OCI-LY7 (cell line): ENCODE results near the gene ZNF148. TPM values are rescaled to one million over a fixed set of nuclear protein-coding genes. Genes with fewer than 3 reads are reported as not detected.
A peak's percentile ranks its signal among the peaks of the same experiment; 100 is the strongest.

Experiments
- BruUV-seq: library from RNA; stranded (reverse); fragments of 400-500 nt; replicated peaks from 2 replicates; lab custom pipeline; 2021; lab: Mats Ljungman, UMichigan
- CTCF ChIA-PET: fragments of 300-600 bp; sonication (Branson Sonifier 250); formaldehyde crosslinking; loops from one replicate; lab custom pipeline; 2022; ENCODE audit warnings: antibody characterized with exemption; ENCODE audit not compliant: unreplicated experiment; lab: Charles Lee
- POLR2A ChIA-PET: fragments of 300-600 bp; sonication (Branson Sonifier 250); formaldehyde crosslinking; loops from one replicate; lab custom pipeline; 2022; ENCODE audit warnings: antibody characterized with exemption; lab: Charles Lee
- DNase-seq: peaks from one replicate; pipeline ENCODE4 v3.0.0-alpha.2; 2015; ENCODE audit warnings: low spot score
- H2AFZ ChIP-seq: fragments of 200-600 bp; sonication (generic), shearing (Covaris generic); 2 replicates; pipeline ENCODE4 v1.6.1; 2014; ENCODE audit warnings: mild to moderate bottlenecking, antibody characterized with exemption, low read length, moderate library complexity
- H3K27ac ChIP-seq: fragments of 200-600 bp; sonication (generic); 2 replicates; pipeline ENCODE4 v1.5.1; 2014; ENCODE audit warnings: mixed run types, low read depth, mild to moderate bottlenecking, moderate library complexity, low read length, inconsistent platforms; ENCODE audit not compliant: poor library complexity, severe bottlenecking
- H3K36me3 ChIP-seq: fragments of 200-600 bp; sonication (generic); 2 replicates; pipeline ENCODE4 v1.6.1; 2014; ENCODE audit warnings: mild to moderate bottlenecking, antibody characterized with exemption, low read length, moderate library complexity, mixed read lengths; ENCODE audit not compliant: insufficient read depth
- H3K4me1 ChIP-seq: fragments of 200-600 bp; sonication (generic); 2 replicates; pipeline ENCODE4 v1.5.1; 2014; ENCODE audit warnings: mild to moderate bottlenecking, low read length; ENCODE audit not compliant: insufficient read depth, poor library complexity, severe bottlenecking
- H3K4me2 ChIP-seq: fragments of 200-600 bp; sonication (generic); 2 replicates; pipeline ENCODE4 v1.6.1; 2014; ENCODE audit warnings: mild to moderate bottlenecking, low read length
- H3K4me3 ChIP-seq: fragments of 200-600 bp; sonication (generic); 2 replicates; pipeline ENCODE4 v1.5.1; 2014; ENCODE audit warnings: mild to moderate bottlenecking, low read depth, low read length; ENCODE audit not compliant: poor library complexity, severe bottlenecking
- H3K79me2 ChIP-seq: fragments of 200-600 bp; sonication (generic); 2 replicates; pipeline ENCODE4 v1.6.1; 2016; ENCODE audit warnings: low read depth, mild to moderate bottlenecking, low read length, moderate library complexity, mixed read lengths; ENCODE audit not compliant: insufficient read depth
- H3K9me2 ChIP-seq: fragments of 200-600 bp; sonication (generic); 2 replicates; pipeline ENCODE4 v1.6.1; 2016; ENCODE audit warnings: mild to moderate bottlenecking, low read length, mixed read lengths; ENCODE audit not compliant: insufficient read depth
- H3K9me3 ChIP-seq: fragments of 200-600 bp; sonication (generic); 2 replicates; pipeline ENCODE4 v1.6.1; 2014; ENCODE audit warnings: mild to moderate bottlenecking, mixed run types, low read length, mixed read lengths
- H4K20me1 ChIP-seq: fragments of 200-600 bp; sonication (generic); 2 replicates; pipeline ENCODE4 v1.6.1; 2014; ENCODE audit warnings: mild to moderate bottlenecking, antibody characterized with exemption, low read length, moderate library complexity, mixed read lengths; ENCODE audit not compliant: insufficient read depth
- EZH2phosphoT487 ChIP-seq: fragments of 200-600 bp; sonication (generic); IDR thresholded peaks from 2 replicates; pipeline ENCODE4 v1.6.1; 2018; ENCODE audit warnings: low read depth, borderline replicate concordance, mild to moderate bottlenecking, mixed run types, antibody characterized with exemption, low read length, moderate library complexity, mixed read lengths
- intact Hi-C: fragments of 100-400 bp; cut with micrococcal nuclease; formaldehyde crosslinking; loops from one replicate; pipeline ENCODE4 v1.10.0; 2022; ENCODE audit not compliant: unreplicated experiment
- total RNA-seq, 2 experiments: library from RNA; depleted of rRNA in 1 of 2; stranded (reverse); fragments of >200 nt in 1 of 2; shearing (Covaris generic) in 1 of 2; gene quantifications; 2 replicates each; pipeline ENCODE4 v1.2.3, GENCODE V29; 2014 to 2022
- TF ChIP-seq, protein P1 (sequence below): fragments of 200-600 bp; sonication (generic); conservative IDR thresholded peaks from 2 replicates; pipeline ENCODE4 v1.5.1; 2014; ENCODE audit warnings: mild to moderate bottlenecking, antibody characterized with exemption, low read length, moderate library complexity, mixed read lengths

ZNF148 gene
- total RNA-seq, 2 experiments from 2014 or later: 19.8 to 35.4 TPM

DNA sequence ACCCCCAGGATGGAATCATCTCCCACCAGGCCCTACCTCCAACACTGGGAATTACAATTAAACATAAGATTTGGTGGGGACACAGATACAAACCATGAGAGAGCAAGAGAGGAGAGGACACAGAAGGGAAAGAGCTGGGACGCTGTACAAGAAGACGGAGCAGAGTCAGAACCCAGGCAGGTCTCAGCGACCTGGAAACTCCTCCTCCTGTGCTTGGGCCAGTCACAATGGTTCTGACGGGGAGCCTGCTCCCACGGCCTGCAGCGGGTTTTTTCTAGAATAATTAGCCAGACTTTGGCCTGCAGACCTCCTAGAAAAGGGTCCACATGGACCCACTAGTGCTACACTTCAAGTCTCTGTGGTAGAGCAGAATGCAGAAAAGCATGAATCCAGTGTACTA lies 168.2 kb downstream of the ZNF148 start:
- Histone ChIP-seq H3K9me3 (no peaks in the 10 kb centered on the region), H3K27ac (no peak overlapping the region), H3K4me3 (no peak overlapping the region), H3K79me2 (no peaks in the 10 kb centered on the region), H3K9me2 (no peaks in the 10 kb centered on the region), H3K36me3 (no peaks in the 10 kb centered on the region), H3K4me2 (no peak overlapping the region), H2AFZ (no peak overlapping the region), H3K4me1 (no peaks in the 10 kb centered on the region), H4K20me1 (no peaks in the 10 kb centered on the region)
- intact Hi-C loops: no loop called here
- no peak for DNase-seq
- CTCF ChIA-PET: no interaction called here
- BruUV-seq: no TSS peak
- POLR2A ChIA-PET: no interaction called here
- TF ChIP-seq, protein P1, sequence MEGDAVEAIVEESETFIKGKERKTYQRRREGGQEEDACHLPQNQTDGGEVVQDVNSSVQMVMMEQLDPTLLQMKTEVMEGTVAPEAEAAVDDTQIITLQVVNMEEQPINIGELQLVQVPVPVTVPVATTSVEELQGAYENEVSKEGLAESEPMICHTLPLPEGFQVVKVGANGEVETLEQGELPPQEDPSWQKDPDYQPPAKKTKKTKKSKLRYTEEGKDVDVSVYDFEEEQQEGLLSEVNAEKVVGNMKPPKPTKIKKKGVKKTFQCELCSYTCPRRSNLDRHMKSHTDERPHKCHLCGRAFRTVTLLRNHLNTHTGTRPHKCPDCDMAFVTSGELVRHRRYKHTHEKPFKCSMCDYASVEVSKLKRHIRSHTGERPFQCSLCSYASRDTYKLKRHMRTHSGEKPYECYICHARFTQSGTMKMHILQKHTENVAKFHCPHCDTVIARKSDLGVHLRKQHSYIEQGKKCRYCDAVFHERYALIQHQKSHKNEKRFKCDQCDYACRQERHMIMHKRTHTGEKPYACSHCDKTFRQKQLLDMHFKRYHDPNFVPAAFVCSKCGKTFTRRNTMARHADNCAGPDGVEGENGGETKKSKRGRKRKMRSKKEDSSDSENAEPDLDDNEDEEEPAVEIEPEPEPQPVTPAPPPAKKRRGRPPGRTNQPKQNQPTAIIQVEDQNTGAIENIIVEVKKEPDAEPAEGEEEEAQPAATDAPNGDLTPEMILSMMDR: no peak
- no peak for TF ChIP-seq EZH2phosphoT487

DNA sequence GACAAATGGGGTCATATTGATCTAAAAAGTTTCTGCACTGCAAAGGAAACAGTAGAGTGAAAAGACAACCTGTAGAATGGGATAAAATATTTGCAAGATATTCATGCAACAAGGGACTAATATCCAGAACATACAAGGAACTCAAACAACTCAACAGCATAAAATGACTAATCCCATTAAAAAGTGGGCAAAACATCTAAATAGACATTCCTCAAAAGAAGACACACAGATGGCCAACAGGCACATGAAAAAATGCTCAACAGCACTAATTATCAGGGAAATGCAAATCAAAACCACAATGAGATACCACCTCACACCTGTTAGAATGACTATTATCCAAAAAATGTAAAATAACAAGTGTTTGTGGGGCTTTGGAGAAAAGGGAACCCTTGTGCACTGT lies 171.4 kb downstream of the ZNF148 start:
- Histone ChIP-seq H3K4me1 (no peaks in the 10 kb centered on the region), H3K4me3 (no peak overlapping the region), H2AFZ (no peak overlapping the region), H3K79me2 (no peaks in the 10 kb centered on the region), H3K4me2 (no peak overlapping the region), H3K9me3 (no peaks in the 10 kb centered on the region), H3K36me3 (no peaks in the 10 kb centered on the region), H4K20me1 (no peaks in the 10 kb centered on the region), H3K9me2 (no peaks in the 10 kb centered on the region), H3K27ac (no peak overlapping the region)
- ChIA-PET CTCF (no interaction called here), POLR2A (interaction anchor here (0.6 to 0.7 kb wide), 2 partner anchors 99 to 156 kb away, joined by 3 read pairs; no protein-coding TSS in a partner anchor)
- BruUV-seq: no TSS peak
- intact Hi-C loops: no loop called here
- DNase-seq: no peak
- TF ChIP-seq EZH2phosphoT487: no peak
- TF ChIP-seq, protein P1: no peak

DNA sequence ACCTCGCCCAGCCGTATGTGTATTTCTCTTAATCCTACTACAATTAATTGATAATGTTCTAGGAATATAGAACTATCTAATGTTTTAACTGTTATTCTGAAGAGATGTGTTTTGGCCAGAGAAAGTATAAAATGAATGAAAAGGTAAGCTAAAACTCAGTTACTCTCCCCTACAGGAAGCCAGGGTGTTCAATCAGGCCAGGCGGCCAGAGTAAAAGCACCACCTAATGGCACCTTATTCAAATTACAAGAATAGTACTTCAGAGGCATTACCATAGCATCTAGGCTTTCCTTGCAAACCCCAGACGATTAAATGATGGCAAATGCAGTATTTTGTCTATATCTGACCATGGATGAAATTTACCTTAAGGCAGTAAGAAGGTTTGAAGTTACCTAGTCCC lies 172.9 kb downstream of the ZNF148 start:
- POLR2A ChIA-PET: interaction anchor here (0.6 kb wide), 1 partner anchor 11 kb away, joined by 3 read pairs; no protein-coding TSS in a partner anchor
- TF ChIP-seq, protein P1: peak; percentile 67
- TF ChIP-seq EZH2phosphoT487: no peak
- DNase-seq: peak; percentile 16
- no peaks in the 10 kb centered on the region for H3K36me3 ChIP-seq
- H3K79me2 ChIP-seq: no peaks in the 10 kb centered on the region
- H4K20me1 ChIP-seq: no peaks in the 10 kb centered on the region
- CTCF ChIA-PET: interaction anchor here (0.6 kb wide), 1 partner anchor 50 kb away, joined by 6 read pairs; no protein-coding TSS in a partner anchor
- H3K4me2 ChIP-seq: no peak overlapping the region
- no peak overlapping the region for H2AFZ ChIP-seq
- H3K9me2 ChIP-seq: no peaks in the 10 kb centered on the region
- intact Hi-C loops: loop anchor here (1.0 kb wide), 1 partner anchor 274 kb away; no protein-coding TSS in a partner anchor
- H3K4me1 ChIP-seq: no peaks in the 10 kb centered on the region
- no peak overlapping the region for H3K27ac ChIP-seq
- H3K9me3 ChIP-seq: no peaks in the 10 kb centered on the region
- no TSS peak for BruUV-seq
- no peak overlapping the region for H3K4me3 ChIP-seq
